ENCODE data around the gene PCBP3.

PCBP3 gene

GRCh38 chr21:45721671-45722070 lies 78.1 kb downstream of the PCBP3 start:
- H3K27ac ChIP-seq: no peak overlapping the region
- TF ChIP-seq CTCF (conservative IDR thresholded peaks at IDR 0.05): no peak

- H3K27ac ChIP-seq: no peak overlapping the region
- TF ChIP-seq CTCF (conservative IDR thresholded peaks at IDR 0.05): no peak
Observed at GRCh38 chr21:45723049-45723958, 79.8 kb downstream of the PCBP3 start.

- H3K27ac ChIP-seq: no peak overlapping the region
- no peak for TF ChIP-seq CTCF (conservative IDR thresholded peaks at IDR 0.05)
Observed at GRCh38 chr21:45724345-45724961, 80.9 kb downstream of the PCBP3 start.

GRCh38 chr21:45724994-45725843 lies 81.7 kb downstream of the PCBP3 start:
- no peak overlapping the region for H3K27ac ChIP-seq
- TF ChIP-seq CTCF (conservative IDR thresholded peaks at IDR 0.05): no peak

- H3K27ac ChIP-seq: no peak overlapping the region
- no peak for TF ChIP-seq CTCF (conservative IDR thresholded peaks at IDR 0.05)
Observed at GRCh38 chr21:45725844-45726200, 82.3 kb downstream of the PCBP3 start.

- H3K27ac ChIP-seq: no peak overlapping the region
- no peak for TF ChIP-seq CTCF (conservative IDR thresholded peaks at IDR 0.05)
Observed at GRCh38 chr21:45726438-45726837, 82.9 kb downstream of the PCBP3 start.

- TF ChIP-seq CTCF (conservative IDR thresholded peaks at IDR 0.05): no peak
Observed at GRCh38 chr21:45727390-45727789, 83.9 kb downstream of the PCBP3 start.

More at GRCh38 chr21:45727390-45727789, 83.9 kb downstream of the PCBP3 start:
- no peak overlapping the region for H3K27ac ChIP-seq
